Measurements from ENCODE around the gene COX6A1. TPM values are rescaled to one million over a fixed set of nuclear protein-coding genes. Genes with fewer than 3 reads are reported as not detected.

COX6A1 gene
- total RNA-seq, 1 donor from 2014 or later: 413 TPM

Other genes starting within 250 kb of the COX6A1 start
- 80.6 and 216 TPM in 2 replicates for gene GCN1, start 243.4 kb upstream of the COX6A1 start, total RNA-seq
- gene RPLP0, start 237.0 kb upstream of the COX6A1 start, total RNA-seq: 1,806 and 3,735 TPM in 2 replicates
- 38.4 and 63.1 TPM in 2 replicates for gene PXN, start 172.4 kb upstream of the COX6A1 start, total RNA-seq
- under 0.01 TPM in 2 replicates for gene RNU4-2, start 146.2 kb upstream of the COX6A1 start, total RNA-seq
- gene RNU4-1, start 144.9 kb upstream of the COX6A1 start, total RNA-seq: under 0.01 TPM in 2 replicates
- 1.0 and 2.4 TPM in 2 replicates for gene SIRT4, start 135.8 kb upstream of the COX6A1 start, total RNA-seq
- gene PLA2G1B, start 110.3 kb upstream of the COX6A1 start, total RNA-seq: not detected in 2 replicates
- 0.15 TPM in 1 of 2 replicates, not detected in the other for gene MSI1, start 68.9 kb upstream of the COX6A1 start, total RNA-seq
- 25.5 and 35.4 TPM in 2 replicates for gene TRIAP1, start 8.3 kb downstream of the COX6A1 start, total RNA-seq
- 30.9 and 32.0 TPM in 2 replicates for gene GATC, start 8.3 kb downstream of the COX6A1 start, total RNA-seq
- gene SRSF9, start 31.6 kb downstream of the COX6A1 start, total RNA-seq: 190 and 199 TPM in 2 replicates
- 216 and 417 TPM in 2 replicates for gene DYNLL1, start 58.0 kb downstream of the COX6A1 start, total RNA-seq
- gene COQ5, start 91.0 kb downstream of the COX6A1 start, total RNA-seq: 46.6 and 50.0 TPM in 2 replicates
- 84.7 and 491 TPM in 2 replicates for gene RNF10, start 96.2 kb downstream of the COX6A1 start, total RNA-seq
- gene POP5, start 143.3 kb downstream of the COX6A1 start, total RNA-seq: 40.3 and 49.2 TPM in 2 replicates
- gene CABP1, start 202.5 kb downstream of the COX6A1 start, total RNA-seq: not detected in 2 replicates
- gene MLEC, start 249.0 kb downstream of the COX6A1 start, total RNA-seq: 137 and 146 TPM in 2 replicates

All from renal cortical epithelial cell (primary cell).